Measurements from ENCODE around the gene PPM1N. TPM values are rescaled to one million over a fixed set of nuclear protein-coding genes. Genes with fewer than 3 reads are reported as not detected.

PPM1N gene
- total RNA-seq, 1 donor from 2014 or later: 2.2 TPM

GRCh38 chr19:45528744-45529419 lies 30.6 kb downstream of the PPM1N start:
- Histone ChIP-seq H3K9me3 (no peaks in the 10 kb centered on the region), H3K4me3 (peak overlapping the region; percentile 14 to 36), H3K36me3 (peaks cover 21 to 33% of the 10 kb centered on the region in 2 donors), H3K27ac (no peak overlapping the region), H3K4me1 (peaks cover 0 to 11% of the 10 kb centered on the region in 2 donors), H3K27me3 (peaks cover 2% of the 10 kb centered on the region)
- TF ChIP-seq CTCF (IDR thresholded peaks at IDR 0.05): no peak
- no peak for DNase-seq (ENCODE audit: low spot score in 2 of 2)
- intact Hi-C loops (cut with DNase I): no loop called here

GRCh38 chr19:45529420-45529785 lies 31.2 kb downstream of the PPM1N start:
- peak overlapping the region; percentile 14 to 36 for H3K4me3 ChIP-seq
- peaks cover 0 to 8% of the 10 kb centered on the region in 2 donors for H3K4me1 ChIP-seq
- H3K27me3 ChIP-seq: peaks cover 2% of the 10 kb centered on the region
- peaks cover 16 to 28% of the 10 kb centered on the region in 2 donors for H3K36me3 ChIP-seq
- DNase-seq (ENCODE audit: low spot score in 2 of 2): no peak
- no peak overlapping the region for H3K27ac ChIP-seq
- TF ChIP-seq CTCF (IDR thresholded peaks at IDR 0.05): no peak
- H3K9me3 ChIP-seq: no peaks in the 10 kb centered on the region
- intact Hi-C loops (cut with DNase I): no loop called here

- H3K27ac ChIP-seq: no peak overlapping the region
- peaks cover 2% of the 10 kb centered on the region for H3K27me3 ChIP-seq
- H3K36me3 ChIP-seq: peaks cover 3 to 8% of the 10 kb centered on the region in 2 donors
- peaks cover 0 to 8% of the 10 kb centered on the region in 2 donors for H3K4me1 ChIP-seq
- no peaks in the 10 kb centered on the region for H3K9me3 ChIP-seq
- TF ChIP-seq CTCF (IDR thresholded peaks at IDR 0.05): no peak
- H3K4me3 ChIP-seq: no peak overlapping the region
- no peak for DNase-seq (ENCODE audit: low spot score in 2 of 2)
- intact Hi-C loops (cut with DNase I): no loop called here
Observed at GRCh38 chr19:45531349-45531748, 33.1 kb downstream of the PPM1N start.

- intact Hi-C loops (cut with DNase I): no loop called here
- DNase-seq (ENCODE audit: low spot score in 2 of 2): no peak
- Histone ChIP-seq H3K4me3 (no peak overlapping the region), H3K27ac (no peak overlapping the region), H3K4me1 (no peaks in the 10 kb centered on the region), H3K9me3 (no peaks in the 10 kb centered on the region), H3K36me3 (no peaks in the 10 kb centered on the region), H3K27me3 (no peaks in the 10 kb centered on the region)
- no peak for TF ChIP-seq CTCF (IDR thresholded peaks at IDR 0.05)
Observed at GRCh38 chr19:45539459-45539858, 41.2 kb downstream of the PPM1N start.

GRCh38 chr19:45542234-45542668 lies 44.0 kb downstream of the PPM1N start:
- intact Hi-C loops (cut with DNase I): no loop called here
- no peak for TF ChIP-seq CTCF (IDR thresholded peaks at IDR 0.05)

More at GRCh38 chr19:45542234-45542668, 44.0 kb downstream of the PPM1N start:
- H3K27ac ChIP-seq: no peak overlapping the region
- no peaks in the 10 kb centered on the region for H3K4me1 ChIP-seq
- H3K27me3 ChIP-seq: no peaks in the 10 kb centered on the region
- no peaks in the 10 kb centered on the region for H3K36me3 ChIP-seq
- H3K4me3 ChIP-seq: no peak overlapping the region
- no peaks in the 10 kb centered on the region for H3K9me3 ChIP-seq
- DNase-seq (ENCODE audit: low spot score in 2 of 2): no peak
